ENCODE results near the gene TRA2B.

The TRA2B gene

GRCh38 chr3:185942396-185942795, 4.6 kb upstream of the TRA2B start:
- Histone ChIP-seq H3K36me3 (ENCODE audit: control insufficient read depth in 4 of 4, insufficient read depth in 4 of 4, low read length in 3 of 4) (no peaks in the 10 kb centered on the region), H3K27me3 (replicated peaks in 2 of 5; ENCODE audit: control insufficient read depth in 4 of 5, insufficient read depth in 5 of 5, low read length in 4 of 5) (no peaks in the 10 kb centered on the region), H3K9me3 (ENCODE audit: control extremely low read depth in 1 of 5, control insufficient read depth in 4 of 5, insufficient read depth in 2 of 5, low read depth in 1 of 5, low read length in 4 of 5) (no peaks in the 10 kb centered on the region), H3K27ac (ENCODE audit: insufficient read depth in 1 of 2, low read depth in 1 of 2, low read length in 2 of 2, poor library complexity in 1 of 2, severe bottlenecking in 2 of 2) (no peak overlapping the region), H3K4me3 (ENCODE audit: control insufficient read depth in 1 of 7, extremely low read depth in 1 of 7, insufficient read depth in 4 of 7, low read depth in 2 of 7, low read length in 6 of 7) (no peak overlapping the region), H3K4me1 (ENCODE audit: control extremely low read depth in 1 of 4, control insufficient read depth in 4 of 4, insufficient read depth in 4 of 4, low read length in 3 of 4) (peaks cover 4 to 13% (median 10%) of the 10 kb centered on the region in 4 experiments)
- POLR2A ChIA-PET, result no interaction called here
- CTCF ChIA-PET, result interaction anchor here (0.7 to 3.3 kb wide), 11 partner anchors 10 to 675 kb away, joined by 3 to 46 read pairs (median 6); partner anchors contain the start of gene DNAJB11
- DNase-seq, result no peak
- no CpG with 5 or more reads among the region's 3 CpGs for WGBS (ENCODE audit: insufficient coverage)

GRCh38 chr3:185940951-185941350, 3.1 kb upstream of the TRA2B start:
- Histone ChIP-seq H3K27ac (ENCODE audit: insufficient read depth in 1 of 2, low read depth in 1 of 2, low read length in 2 of 2, poor library complexity in 1 of 2, severe bottlenecking in 2 of 2) (no peak overlapping the region), H3K9me3 (ENCODE audit: control extremely low read depth in 1 of 5, control insufficient read depth in 4 of 5, insufficient read depth in 2 of 5, low read depth in 1 of 5, low read length in 4 of 5) (no peaks in the 10 kb centered on the region), H3K27me3 (replicated peaks in 2 of 5; ENCODE audit: control insufficient read depth in 4 of 5, insufficient read depth in 5 of 5, low read length in 4 of 5) (no peaks in the 10 kb centered on the region), H3K36me3 (ENCODE audit: control insufficient read depth in 4 of 4, insufficient read depth in 4 of 4, low read length in 3 of 4) (peaks cover 0 to 4% (median 1%) of the 10 kb centered on the region in 4 experiments), H3K4me3 (ENCODE audit: control insufficient read depth in 1 of 7, extremely low read depth in 1 of 7, insufficient read depth in 4 of 7, low read depth in 2 of 7, low read length in 6 of 7) (no peak overlapping the region), H3K4me1 (ENCODE audit: control extremely low read depth in 1 of 4, control insufficient read depth in 4 of 4, insufficient read depth in 4 of 4, low read length in 3 of 4) (peaks cover 8 to 13% (median 10%) of the 10 kb centered on the region in 4 experiments)
- no peak for DNase-seq
- ChIA-PET POLR2A (no interaction called here), CTCF (no interaction called here)
- WGBS (ENCODE audit: insufficient coverage), result no CpG with 5 or more reads among the region's 1 CpG

- ChIA-PET POLR2A (interaction anchor here (0.7 kb wide), 1 partner anchor 401 kb away, joined by 4 read pairs; no protein-coding TSS in a partner anchor), CTCF (no interaction called here)
- DNase-seq, result peak in 2 of 3 donors; percentile 49 to 57
- no peaks in the 10 kb centered on the region for H3K9me3 ChIP-seq (ENCODE audit: control extremely low read depth in 1 of 5, control insufficient read depth in 4 of 5, insufficient read depth in 2 of 5, low read depth in 1 of 5, low read length in 4 of 5)
- no peaks in the 10 kb centered on the region for H3K27me3 ChIP-seq (replicated peaks in 2 of 5; ENCODE audit: control insufficient read depth in 4 of 5, insufficient read depth in 5 of 5, low read length in 4 of 5)
- WGBS (ENCODE audit: insufficient coverage), result 88% methylated on average over 2 of the region's 3 CpGs
- peaks cover 0 to 12% (median 3%) of the 10 kb centered on the region in 4 experiments for H3K36me3 ChIP-seq (ENCODE audit: control insufficient read depth in 4 of 4, insufficient read depth in 4 of 4, low read length in 3 of 4)
- H3K4me3 ChIP-seq (ENCODE audit: control insufficient read depth in 1 of 7, extremely low read depth in 1 of 7, insufficient read depth in 4 of 7, low read depth in 2 of 7, low read length in 6 of 7), result no peak overlapping the region
- H3K4me1 ChIP-seq (ENCODE audit: control extremely low read depth in 1 of 4, control insufficient read depth in 4 of 4, insufficient read depth in 4 of 4, low read length in 3 of 4), result peaks cover 10 to 23% (median 19%) of the 10 kb centered on the region in 4 experiments
- no peak overlapping the region for H3K27ac ChIP-seq (ENCODE audit: insufficient read depth in 1 of 2, low read depth in 1 of 2, low read length in 2 of 2, poor library complexity in 1 of 2, severe bottlenecking in 2 of 2)
Observed at GRCh38 chr3:185939721-185940120, 1.9 kb upstream of the TRA2B start.

GRCh38 chr3:185936814-185937688, 763 bp downstream of the TRA2B start:
- peak; percentile 90 to 95 (median 92) for DNase-seq
- peak overlapping the region; percentile 93 to 100 (median 99) for H3K4me3 ChIP-seq (ENCODE audit: control insufficient read depth in 1 of 7, extremely low read depth in 1 of 7, insufficient read depth in 4 of 7, low read depth in 2 of 7, low read length in 6 of 7)
- H3K4me1 ChIP-seq (ENCODE audit: control extremely low read depth in 1 of 4, control insufficient read depth in 4 of 4, insufficient read depth in 4 of 4, low read length in 3 of 4), result peaks cover 24 to 40% (median 33%) of the 10 kb centered on the region in 4 experiments
- no peaks in the 10 kb centered on the region for H3K27me3 ChIP-seq (replicated peaks in 2 of 5; ENCODE audit: control insufficient read depth in 4 of 5, insufficient read depth in 5 of 5, low read length in 4 of 5)
- H3K9me3 ChIP-seq (ENCODE audit: control extremely low read depth in 1 of 5, control insufficient read depth in 4 of 5, insufficient read depth in 2 of 5, low read depth in 1 of 5, low read length in 4 of 5), result no peaks in the 10 kb centered on the region
- WGBS (ENCODE audit: insufficient coverage), result under 1% methylated on average over 38 of the region's 56 CpGs
- peaks cover 0 to 16% (median 3%) of the 10 kb centered on the region in 4 experiments for H3K36me3 ChIP-seq (ENCODE audit: control insufficient read depth in 4 of 4, insufficient read depth in 4 of 4, low read length in 3 of 4)
- H3K27ac ChIP-seq (ENCODE audit: insufficient read depth in 1 of 2, low read depth in 1 of 2, low read length in 2 of 2, poor library complexity in 1 of 2, severe bottlenecking in 2 of 2), result peak overlapping the region; percentile 100
- CTCF ChIA-PET, result interaction anchor here (0.6 to 1.7 kb wide), 6 partner anchors 9 to 1210 kb away, joined by 3 to 6 read pairs (median 4); no protein-coding TSS in a partner anchor
- POLR2A ChIA-PET, result interaction anchor here (0.6 to 1.6 kb wide), 6 partner anchors 9 to 1202 kb away, joined by 3 to 8 read pairs (median 4); partner anchors contain the start of gene RPL39L

- peak overlapping the region in 6 of 7 experiments; percentile 93 to 100 (median 98) for H3K4me3 ChIP-seq (ENCODE audit: control insufficient read depth in 1 of 7, extremely low read depth in 1 of 7, insufficient read depth in 4 of 7, low read depth in 2 of 7, low read length in 6 of 7)
- H3K27me3 ChIP-seq (replicated peaks in 2 of 5; ENCODE audit: control insufficient read depth in 4 of 5, insufficient read depth in 5 of 5, low read length in 4 of 5), result no peaks in the 10 kb centered on the region
- DNase-seq, result no peak
- 0% methylated on average over 6 of the region's 8 CpGs for WGBS (ENCODE audit: insufficient coverage)
- no peaks in the 10 kb centered on the region for H3K9me3 ChIP-seq (ENCODE audit: control extremely low read depth in 1 of 5, control insufficient read depth in 4 of 5, insufficient read depth in 2 of 5, low read depth in 1 of 5, low read length in 4 of 5)
- ChIA-PET CTCF (interaction anchor here (1.1 to 1.5 kb wide), 2 partner anchors 9 to 114 kb away, joined by 4 read pairs; no protein-coding TSS in a partner anchor), POLR2A (interaction anchor here (0.8 kb wide), 1 partner anchor 10 kb away, joined by 6 read pairs; no protein-coding TSS in a partner anchor)
- peaks cover 2 to 20% (median 3%) of the 10 kb centered on the region in 4 experiments for H3K36me3 ChIP-seq (ENCODE audit: control insufficient read depth in 4 of 4, insufficient read depth in 4 of 4, low read length in 3 of 4)
- peak overlapping the region; percentile 100 for H3K27ac ChIP-seq (ENCODE audit: insufficient read depth in 1 of 2, low read depth in 1 of 2, low read length in 2 of 2, poor library complexity in 1 of 2, severe bottlenecking in 2 of 2)
- peaks cover 29 to 48% (median 40%) of the 10 kb centered on the region in 4 experiments for H3K4me1 ChIP-seq (ENCODE audit: control extremely low read depth in 1 of 4, control insufficient read depth in 4 of 4, insufficient read depth in 4 of 4, low read length in 3 of 4)
Observed at GRCh38 chr3:185936273-185936629, 1.6 kb downstream of the TRA2B start.

- peaks cover 34 to 53% (median 46%) of the 10 kb centered on the region in 4 experiments for H3K4me1 ChIP-seq (ENCODE audit: control extremely low read depth in 1 of 4, control insufficient read depth in 4 of 4, insufficient read depth in 4 of 4, low read length in 3 of 4)
- ChIA-PET POLR2A (interaction anchor here (0.8 kb wide), 1 partner anchor 10 kb away, joined by 6 read pairs; no protein-coding TSS in a partner anchor), CTCF (interaction anchor here (0.6 to 1.5 kb wide), 3 partner anchors 8 to 279 kb away, joined by 4 read pairs; no protein-coding TSS in a partner anchor)
- 0% methylated on average over 2 of the region's 11 CpGs for WGBS (ENCODE audit: insufficient coverage)
- DNase-seq, result no peak
- H3K27me3 ChIP-seq (replicated peaks in 2 of 5; ENCODE audit: control insufficient read depth in 4 of 5, insufficient read depth in 5 of 5, low read length in 4 of 5), result no peaks in the 10 kb centered on the region
- H3K27ac ChIP-seq (ENCODE audit: insufficient read depth in 1 of 2, low read depth in 1 of 2, low read length in 2 of 2, poor library complexity in 1 of 2, severe bottlenecking in 2 of 2), result peak overlapping the region; percentile 100
- H3K9me3 ChIP-seq (ENCODE audit: control extremely low read depth in 1 of 5, control insufficient read depth in 4 of 5, insufficient read depth in 2 of 5, low read depth in 1 of 5, low read length in 4 of 5), result no peaks in the 10 kb centered on the region
- peaks cover 3 to 26% (median 6%) of the 10 kb centered on the region in 4 experiments for H3K36me3 ChIP-seq (ENCODE audit: control insufficient read depth in 4 of 4, insufficient read depth in 4 of 4, low read length in 3 of 4)
- H3K4me3 ChIP-seq (ENCODE audit: control insufficient read depth in 1 of 7, extremely low read depth in 1 of 7, insufficient read depth in 4 of 7, low read depth in 2 of 7, low read length in 6 of 7), result peak overlapping the region in 6 of 7 experiments; percentile 93 to 100 (median 98)
Observed at GRCh38 chr3:185935465-185936272, 2.1 kb downstream of the TRA2B start.
